ENCODE measurements around the gene KCNIP3.

Gene KCNIP3

GRCh38 chr2:95313296-95314131 lies 16.4 kb downstream of the KCNIP3 start:
- Histone ChIP-seq H3K9me3 (ENCODE audit: control insufficient read depth, insufficient read depth, low read length) (no peaks in the 10 kb centered on the region), H3K27me3 (ENCODE audit: control insufficient read depth, insufficient read depth, low read length) (no peaks in the 10 kb centered on the region), H3K4me1 (ENCODE audit: control insufficient read depth, insufficient read depth, low read length) (no peaks in the 10 kb centered on the region; the same call in 1 of the 2 replicates), H3K27ac (ENCODE audit: low read length) (no peak overlapping the region), H3K4me3 (ENCODE audit: low read length) (no peak overlapping the region), H3K36me3 (ENCODE audit: control insufficient read depth, insufficient read depth, low read length) (no peaks in the 10 kb centered on the region)
- DNase-seq (ENCODE audit: low read depth, low spot score): no peak
- whole genome bisulfite sequencing (ENCODE audit: insufficient coverage, insufficient read length): no CpG with 5 or more reads among the region's 16 CpGs

GRCh38 chr2:95314598-95314963 lies 17.4 kb downstream of the KCNIP3 start:
- no peaks in the 10 kb centered on the region; the same call in 1 of the 2 replicates for H3K4me1 ChIP-seq (ENCODE audit: control insufficient read depth, insufficient read depth, low read length)
- H3K4me3 ChIP-seq (ENCODE audit: low read length): no peak overlapping the region
- H3K36me3 ChIP-seq (ENCODE audit: control insufficient read depth, insufficient read depth, low read length): no peaks in the 10 kb centered on the region
- WGBS (ENCODE audit: insufficient coverage, insufficient read length): no CpG with 5 or more reads among the region's 11 CpGs
- no peak overlapping the region for H3K27ac ChIP-seq (ENCODE audit: low read length)
- H3K9me3 ChIP-seq (ENCODE audit: control insufficient read depth, insufficient read depth, low read length): no peaks in the 10 kb centered on the region
- H3K27me3 ChIP-seq (ENCODE audit: control insufficient read depth, insufficient read depth, low read length): no peaks in the 10 kb centered on the region
- DNase-seq (ENCODE audit: low read depth, low spot score): no peak

- Histone ChIP-seq H3K9me3 (ENCODE audit: control insufficient read depth, insufficient read depth, low read length) (no peaks in the 10 kb centered on the region), H3K27me3 (ENCODE audit: control insufficient read depth, insufficient read depth, low read length) (no peaks in the 10 kb centered on the region), H3K4me1 (ENCODE audit: control insufficient read depth, insufficient read depth, low read length) (no peaks in the 10 kb centered on the region; the same call in 1 of the 2 replicates), H3K27ac (ENCODE audit: low read length) (no peak overlapping the region), H3K36me3 (ENCODE audit: control insufficient read depth, insufficient read depth, low read length) (no peaks in the 10 kb centered on the region), H3K4me3 (ENCODE audit: low read length) (no peak overlapping the region)
- no CpG with 5 or more reads among the region's 16 CpGs for WGBS (ENCODE audit: insufficient coverage, insufficient read length)
- no peak for DNase-seq (ENCODE audit: low read depth, low spot score)
These were observed 17.9 kb downstream of the KCNIP3 start for GRCh38 chr2:95314964-95315611.

DNA sequence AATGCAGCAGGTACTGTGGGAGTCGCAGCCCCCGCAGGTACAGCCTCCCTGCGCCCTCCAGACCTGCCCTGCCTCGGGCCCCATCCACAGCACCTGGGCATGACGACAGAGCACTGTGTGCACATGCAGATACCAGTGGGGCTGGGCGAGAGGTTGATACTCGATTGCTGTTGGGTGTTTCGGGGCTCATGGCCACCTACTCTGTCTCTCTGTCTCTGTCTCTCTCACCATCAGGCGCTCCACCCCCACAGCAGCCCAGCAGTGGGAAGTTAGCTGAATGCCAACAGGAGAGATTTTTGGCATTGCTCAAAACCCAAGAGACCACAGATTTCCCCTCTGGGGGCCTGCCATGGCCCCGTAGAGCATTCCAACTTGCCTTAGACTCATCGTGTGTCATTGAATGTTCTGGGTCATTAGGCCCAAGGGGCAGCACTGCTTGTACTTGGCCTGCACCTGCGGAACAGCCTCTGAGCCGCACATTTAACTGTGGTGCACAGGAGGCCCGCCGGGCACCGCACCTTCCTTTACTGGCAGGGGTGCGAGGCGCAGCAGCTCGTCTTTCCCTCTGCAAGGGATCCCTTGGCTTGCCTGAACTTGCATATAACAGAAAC lies 18.8 kb downstream of the KCNIP3 start:
- no peak overlapping the region for H3K27ac ChIP-seq (ENCODE audit: low read length)
- DNase-seq (ENCODE audit: low read depth, low spot score): no peak
- H3K27me3 ChIP-seq (ENCODE audit: control insufficient read depth, insufficient read depth, low read length): no peaks in the 10 kb centered on the region
- no peaks in the 10 kb centered on the region for H3K9me3 ChIP-seq (ENCODE audit: control insufficient read depth, insufficient read depth, low read length)
- no peaks in the 10 kb centered on the region for H3K36me3 ChIP-seq (ENCODE audit: control insufficient read depth, insufficient read depth, low read length)
- no peaks in the 10 kb centered on the region; the same call in 1 of the 2 replicates for H3K4me1 ChIP-seq (ENCODE audit: control insufficient read depth, insufficient read depth, low read length)
- H3K4me3 ChIP-seq (ENCODE audit: low read length): no peak overlapping the region
- WGBS (ENCODE audit: insufficient coverage, insufficient read length): no CpG with 5 or more reads among the region's 19 CpGs

DNA sequence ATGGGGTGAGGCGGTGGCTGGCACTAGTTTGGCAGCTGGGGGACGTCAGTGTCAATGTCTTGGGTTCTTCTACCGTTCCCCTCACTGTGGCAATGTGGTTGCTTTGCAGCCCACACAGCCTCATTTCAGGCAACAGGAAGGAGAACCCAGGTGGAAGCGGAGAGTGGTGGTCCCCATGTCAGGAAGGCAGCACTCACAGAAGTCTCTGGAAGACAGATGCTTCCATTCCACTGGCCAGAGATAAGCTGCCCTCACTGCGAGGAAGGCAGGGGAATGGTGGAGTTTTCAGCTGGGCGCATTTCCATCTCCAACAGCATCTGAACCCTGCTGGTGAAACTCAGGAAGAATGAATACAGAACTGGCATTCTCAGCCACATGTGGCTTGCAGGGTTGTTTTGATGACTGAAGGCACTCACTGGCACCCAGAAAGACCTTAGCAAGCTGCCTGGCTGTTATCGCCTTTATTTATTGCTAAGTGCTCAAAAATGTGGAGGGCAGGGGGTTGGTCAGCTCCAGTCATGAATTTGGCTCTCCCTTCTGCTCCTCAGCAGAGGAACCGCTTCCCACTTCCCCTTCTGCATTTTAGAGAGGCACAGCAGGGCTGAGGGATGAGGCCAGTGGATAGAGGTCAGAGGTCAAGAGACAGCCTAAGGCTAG lies 19.4 kb downstream of the KCNIP3 start:
- WGBS (ENCODE audit: insufficient coverage, insufficient read length): no CpG with 5 or more reads among the region's 8 CpGs
- no peak overlapping the region for H3K27ac ChIP-seq (ENCODE audit: low read length)
- no peaks in the 10 kb centered on the region; the same call in 1 of the 2 replicates for H3K4me1 ChIP-seq (ENCODE audit: control insufficient read depth, insufficient read depth, low read length)
- H3K9me3 ChIP-seq (ENCODE audit: control insufficient read depth, insufficient read depth, low read length): no peaks in the 10 kb centered on the region
- no peak overlapping the region for H3K4me3 ChIP-seq (ENCODE audit: low read length)
- no peak for DNase-seq (ENCODE audit: low read depth, low spot score)
- no peaks in the 10 kb centered on the region for H3K27me3 ChIP-seq (ENCODE audit: control insufficient read depth, insufficient read depth, low read length)
- no peaks in the 10 kb centered on the region for H3K36me3 ChIP-seq (ENCODE audit: control insufficient read depth, insufficient read depth, low read length)

DNA sequence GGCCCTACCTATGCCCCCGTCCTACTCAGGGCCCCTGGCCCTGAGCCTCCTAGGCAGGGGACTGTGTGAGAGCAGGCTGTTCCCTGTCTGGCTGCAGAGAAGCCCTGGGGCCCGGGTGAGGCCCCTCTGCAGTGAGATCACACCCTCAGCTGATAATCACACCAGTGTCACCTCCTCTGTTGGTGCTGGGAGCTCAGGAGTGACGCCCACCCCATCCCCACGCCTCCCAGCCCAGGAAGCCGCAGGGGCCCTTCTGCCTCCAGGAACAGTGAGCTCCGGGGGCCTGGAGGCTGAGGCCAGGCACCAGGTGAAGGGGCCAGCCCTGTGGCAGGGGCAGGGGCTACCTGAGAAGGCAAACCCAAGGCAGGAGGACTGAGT lies 20.0 kb downstream of the KCNIP3 start:
- Histone ChIP-seq H3K27me3 (ENCODE audit: control insufficient read depth, insufficient read depth, low read length) (no peaks in the 10 kb centered on the region), H3K9me3 (ENCODE audit: control insufficient read depth, insufficient read depth, low read length) (no peaks in the 10 kb centered on the region), H3K27ac (ENCODE audit: low read length) (no peak overlapping the region), H3K4me1 (ENCODE audit: control insufficient read depth, insufficient read depth, low read length) (no peaks in the 10 kb centered on the region; the same call in 1 of the 2 replicates), H3K4me3 (ENCODE audit: low read length) (no peak overlapping the region), H3K36me3 (ENCODE audit: control insufficient read depth, insufficient read depth, low read length) (no peaks in the 10 kb centered on the region)
- WGBS (ENCODE audit: insufficient coverage, insufficient read length): no CpG with 5 or more reads among the region's 6 CpGs
- DNase-seq (ENCODE audit: low read depth, low spot score): no peak

GRCh38 chr2:95317665-95318425 lies 20.7 kb downstream of the KCNIP3 start:
- Histone ChIP-seq H3K36me3 (ENCODE audit: control insufficient read depth, insufficient read depth, low read length) (no peaks in the 10 kb centered on the region), H3K27me3 (ENCODE audit: control insufficient read depth, insufficient read depth, low read length) (no peaks in the 10 kb centered on the region), H3K4me3 (ENCODE audit: low read length) (no peak overlapping the region), H3K9me3 (ENCODE audit: control insufficient read depth, insufficient read depth, low read length) (no peaks in the 10 kb centered on the region), H3K4me1 (ENCODE audit: control insufficient read depth, insufficient read depth, low read length) (no peaks in the 10 kb centered on the region; the same call in 1 of the 2 replicates), H3K27ac (ENCODE audit: low read length) (no peak overlapping the region)
- no peak for DNase-seq (ENCODE audit: low read depth, low spot score)
- no CpG with 5 or more reads among the region's 12 CpGs for WGBS (ENCODE audit: insufficient coverage, insufficient read length)

DNA sequence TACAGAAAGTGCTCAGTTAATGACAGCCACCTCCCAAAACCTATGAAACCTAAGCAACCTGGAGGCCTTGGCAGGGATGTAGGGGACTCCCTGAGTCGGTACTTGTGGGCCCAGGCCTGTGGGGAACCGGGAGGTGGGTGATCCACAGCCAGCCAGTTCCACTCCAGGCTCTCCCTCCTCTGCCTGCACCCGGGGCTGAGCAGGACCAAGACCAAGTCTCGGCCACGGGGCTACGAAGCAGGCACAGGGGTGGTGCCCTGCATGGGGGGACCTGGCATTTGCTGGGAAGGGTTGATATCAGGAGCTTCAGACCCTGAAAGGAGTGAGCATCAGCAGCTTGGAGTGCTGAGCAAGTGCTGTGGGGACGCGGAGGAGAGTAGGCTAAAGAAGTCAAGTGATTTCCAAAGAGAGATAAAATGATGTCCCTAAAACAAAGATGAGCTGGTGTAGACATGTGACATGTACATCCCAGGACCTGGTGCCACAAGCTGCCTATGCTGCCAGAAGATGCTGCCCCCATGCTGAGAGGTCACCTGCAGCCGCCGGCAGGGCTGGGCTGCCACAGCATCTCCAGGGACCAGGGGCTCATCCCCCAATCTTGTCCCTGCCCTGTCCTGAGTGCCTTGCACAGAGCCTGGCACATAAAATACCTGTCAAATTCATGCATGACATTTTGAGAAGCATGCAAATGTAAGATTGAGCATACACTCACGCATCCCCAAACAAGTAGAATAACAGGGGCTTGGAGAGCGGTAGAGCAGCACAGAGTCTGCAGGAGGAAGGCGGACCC lies 21.5 kb downstream of the KCNIP3 start:
- WGBS (ENCODE audit: insufficient coverage, insufficient read length): no CpG with 5 or more reads among the region's 13 CpGs

GRCh38 chr2:95319481-95320343 lies 22.6 kb downstream of the KCNIP3 start:
- H3K27me3 ChIP-seq (ENCODE audit: control insufficient read depth, insufficient read depth, low read length): no peaks in the 10 kb centered on the region
- no peak overlapping the region for H3K4me3 ChIP-seq (ENCODE audit: low read length)
- H3K4me1 ChIP-seq (ENCODE audit: control insufficient read depth, insufficient read depth, low read length): no peaks in the 10 kb centered on the region; the same call in 1 of the 2 replicates
- H3K36me3 ChIP-seq (ENCODE audit: control insufficient read depth, insufficient read depth, low read length): no peaks in the 10 kb centered on the region
- no peak overlapping the region for H3K27ac ChIP-seq (ENCODE audit: low read length)
- DNase-seq (ENCODE audit: low read depth, low spot score): no peak
- H3K9me3 ChIP-seq (ENCODE audit: control insufficient read depth, insufficient read depth, low read length): no peaks in the 10 kb centered on the region
- no CpG with 5 or more reads among the region's 23 CpGs for WGBS (ENCODE audit: insufficient coverage, insufficient read length)

More for the DNA sequence above, 21.5 kb downstream of the KCNIP3 start:
- no peaks in the 10 kb centered on the region for H3K9me3 ChIP-seq (ENCODE audit: control insufficient read depth, insufficient read depth, low read length)
- no peaks in the 10 kb centered on the region for H3K27me3 ChIP-seq (ENCODE audit: control insufficient read depth, insufficient read depth, low read length)
- H3K4me3 ChIP-seq (ENCODE audit: low read length): no peak overlapping the region
- no peaks in the 10 kb centered on the region; the same call in 1 of the 2 replicates for H3K4me1 ChIP-seq (ENCODE audit: control insufficient read depth, insufficient read depth, low read length)
- H3K27ac ChIP-seq (ENCODE audit: low read length): no peak overlapping the region
- DNase-seq (ENCODE audit: low read depth, low spot score): no peak
- H3K36me3 ChIP-seq (ENCODE audit: control insufficient read depth, insufficient read depth, low read length): no peaks in the 10 kb centered on the region

All from iPS DF 6.9 (cell line).